Measurements from ENCODE around the gene RYR1. TPM values are rescaled to one million over a fixed set of nuclear protein-coding genes. Genes with fewer than 3 reads are reported as not detected.

The RYR1 gene
- total and polyA plus RNA-seq, 10 of the 15 experiments (the other 5 are each of a cell fraction or from before 2014, with no cell fraction given) = under 0.01 to 0.32 (median 0.07) TPM; not detected in 1

GRCh38 chr19:38455031-38455430 lies 21.5 kb downstream of the RYR1 start:
- ChIA-PET CTCF (no interaction called here), RAD21 (ENCODE audit: unreplicated experiment) (no interaction called here), SMC1A (ENCODE audit: uncharacterized antibody, unreplicated experiment) (no interaction called here), POLR2A (no interaction called here)
- FAIRE-seq = no peak
- H3K4me1 ChIP-seq (ENCODE audit: control insufficient read depth, insufficient read depth, low read length) = no peaks in the 10 kb centered on the region
- no peak for TF ChIP-seq BACH1 (IDR thresholded peaks at IDR 0.05; ENCODE audit: borderline replicate concordance)
- TF ChIP-seq, protein P1, sequence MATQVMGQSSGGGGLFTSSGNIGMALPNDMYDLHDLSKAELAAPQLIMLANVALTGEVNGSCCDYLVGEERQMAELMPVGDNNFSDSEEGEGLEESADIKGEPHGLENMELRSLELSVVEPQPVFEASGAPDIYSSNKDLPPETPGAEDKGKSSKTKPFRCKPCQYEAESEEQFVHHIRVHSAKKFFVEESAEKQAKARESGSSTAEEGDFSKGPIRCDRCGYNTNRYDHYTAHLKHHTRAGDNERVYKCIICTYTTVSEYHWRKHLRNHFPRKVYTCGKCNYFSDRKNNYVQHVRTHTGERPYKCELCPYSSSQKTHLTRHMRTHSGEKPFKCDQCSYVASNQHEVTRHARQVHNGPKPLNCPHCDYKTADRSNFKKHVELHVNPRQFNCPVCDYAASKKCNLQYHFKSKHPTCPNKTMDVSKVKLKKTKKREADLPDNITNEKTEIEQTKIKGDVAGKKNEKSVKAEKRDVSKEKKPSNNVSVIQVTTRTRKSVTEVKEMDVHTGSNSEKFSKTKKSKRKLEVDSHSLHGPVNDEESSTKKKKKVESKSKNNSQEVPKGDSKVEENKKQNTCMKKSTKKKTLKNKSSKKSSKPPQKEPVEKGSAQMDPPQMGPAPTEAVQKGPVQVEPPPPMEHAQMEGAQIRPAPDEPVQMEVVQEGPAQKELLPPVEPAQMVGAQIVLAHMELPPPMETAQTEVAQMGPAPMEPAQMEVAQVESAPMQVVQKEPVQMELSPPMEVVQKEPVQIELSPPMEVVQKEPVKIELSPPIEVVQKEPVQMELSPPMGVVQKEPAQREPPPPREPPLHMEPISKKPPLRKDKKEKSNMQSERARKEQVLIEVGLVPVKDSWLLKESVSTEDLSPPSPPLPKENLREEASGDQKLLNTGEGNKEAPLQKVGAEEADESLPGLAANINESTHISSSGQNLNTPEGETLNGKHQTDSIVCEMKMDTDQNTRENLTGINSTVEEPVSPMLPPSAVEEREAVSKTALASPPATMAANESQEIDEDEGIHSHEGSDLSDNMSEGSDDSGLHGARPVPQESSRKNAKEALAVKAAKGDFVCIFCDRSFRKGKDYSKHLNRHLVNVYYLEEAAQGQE (IDR thresholded peaks at IDR 0.05; ENCODE audit: low read depth, low read length) = peak; percentile 89
- 69% methylated on average over 4 of the region's 4 CpGs for WGBS (ENCODE audit: insufficient coverage, insufficient replicate concordance, low lambda C conversion rate, missing lambda C conversion rate)
- no peak overlapping the region for H2AFZ ChIP-seq (ENCODE audit: control insufficient read depth, low read depth, low read length)
- no peaks in the 10 kb centered on the region for H4K20me1 ChIP-seq (ENCODE audit: control insufficient read depth, insufficient read depth)
- H3K36me3 ChIP-seq (ENCODE audit: control insufficient read depth in 2 of 2, insufficient read depth in 2 of 2, low read length in 1 of 2) = no peaks in the 10 kb centered on the region
- in situ Hi-C loops (cut with MboI) = no loop called here
- intact Hi-C loops (cut with micrococcal nuclease; ENCODE audit: unreplicated experiment) = no loop called here
- no peak for ATAC-seq
- no peaks in the 10 kb centered on the region for H3K9me3 ChIP-seq (replicated peaks; ENCODE audit: control insufficient read depth, insufficient read depth, low read length)
- H3K4me2 ChIP-seq (ENCODE audit: control insufficient read depth, insufficient read depth) = no peak overlapping the region
- DNase-seq (ENCODE audit: low read depth, low spot score) = no peak
- no TSS peak for BruUV-seq (replicated peaks)
- no peaks in the 10 kb centered on the region for H3K27me3 ChIP-seq (replicated peaks in 1 of 2; ENCODE audit: control insufficient read depth in 2 of 2, insufficient read depth in 2 of 2, low read length in 1 of 2)
- H3K27ac ChIP-seq (ENCODE audit: control insufficient read depth, insufficient read depth) = no peak overlapping the region
- H3K9ac ChIP-seq (ENCODE audit: control insufficient read depth, insufficient read depth, low read length) = no peak overlapping the region
- H3K4me3 ChIP-seq = no peak overlapping the region
- H3K79me2 ChIP-seq (ENCODE audit: control insufficient read depth, insufficient read depth, low read length) = no peaks in the 10 kb centered on the region

GRCh38 chr19:38457202-38457601 lies 23.7 kb downstream of the RYR1 start:
- no TSS peak for BruUV-seq (replicated peaks)
- intact Hi-C loops (cut with micrococcal nuclease; ENCODE audit: unreplicated experiment) = no loop called here
- no peak overlapping the region for H3K27ac ChIP-seq (ENCODE audit: control insufficient read depth, insufficient read depth)
- no peaks in the 10 kb centered on the region for H3K4me1 ChIP-seq (ENCODE audit: control insufficient read depth, insufficient read depth, low read length)
- no peaks in the 10 kb centered on the region for H3K36me3 ChIP-seq (ENCODE audit: control insufficient read depth in 2 of 2, insufficient read depth in 2 of 2, low read length in 1 of 2)
- H3K9me3 ChIP-seq (replicated peaks; ENCODE audit: control insufficient read depth, insufficient read depth, low read length) = no peaks in the 10 kb centered on the region
- H3K4me2 ChIP-seq (ENCODE audit: control insufficient read depth, insufficient read depth) = no peak overlapping the region
- WGBS (ENCODE audit: insufficient coverage, insufficient replicate concordance, low lambda C conversion rate, missing lambda C conversion rate) = 36% methylated on average over 5 of the region's 5 CpGs
- no peak overlapping the region for H2AFZ ChIP-seq (ENCODE audit: control insufficient read depth, low read depth, low read length)
- no peak overlapping the region for H3K4me3 ChIP-seq
- H4K20me1 ChIP-seq (ENCODE audit: control insufficient read depth, insufficient read depth) = no peaks in the 10 kb centered on the region
- POLR2A ChIA-PET = no interaction called here
- no peaks in the 10 kb centered on the region for H3K27me3 ChIP-seq (replicated peaks in 1 of 2; ENCODE audit: control insufficient read depth in 2 of 2, insufficient read depth in 2 of 2, low read length in 1 of 2)
- in situ Hi-C loops (cut with MboI) = no loop called here
- ATAC-seq = no peak
- no peak for FAIRE-seq
- H3K9ac ChIP-seq (ENCODE audit: control insufficient read depth, insufficient read depth, low read length) = no peak overlapping the region
- no peak for DNase-seq (ENCODE audit: low read depth, low spot score)
- CTCF ChIA-PET = no interaction called here
- RAD21 ChIA-PET (ENCODE audit: unreplicated experiment) = no interaction called here
- SMC1A ChIA-PET (ENCODE audit: uncharacterized antibody, unreplicated experiment) = no interaction called here
- no peaks in the 10 kb centered on the region for H3K79me2 ChIP-seq (ENCODE audit: control insufficient read depth, insufficient read depth, low read length)
- TF ChIP-seq ZBED1 (IDR thresholded peaks at IDR 0.05; ENCODE audit: borderline replicate concordance) (no peak), TCF12 (IDR thresholded peaks at IDR 0.05; ENCODE audit: low read depth, low read length) (no peak), ESRRA (IDR thresholded peaks at IDR 0.05; ENCODE audit: low read length) (no peak), EGR1 (IDR thresholded peaks at IDR 0.05; ENCODE audit: borderline replicate concordance in 1 of 2, low read depth in 2 of 2, low read length in 2 of 2) (no peak), HDAC6 (IDR thresholded peaks at IDR 0.05; ENCODE audit: unreplicated experiment) (no peak), SP1 (IDR thresholded peaks at IDR 0.05; ENCODE audit: low read depth, low read length) (no peak), BCLAF1 (IDR thresholded peaks at IDR 0.05) (no peak), CBX3 (IDR thresholded peaks at IDR 0.05; ENCODE audit: borderline replicate concordance, low read depth) (no peak), TCF3 (IDR thresholded peaks at IDR 0.05; ENCODE audit: borderline replicate concordance, insufficient read depth, low read depth, low read length) (no peak), EED (IDR thresholded peaks at IDR 0.05; ENCODE audit: low read depth) (no peak), CBFB (IDR thresholded peaks at IDR 0.05; ENCODE audit: low read depth) (no peak), ZZZ3 (IDR thresholded peaks at IDR 0.05; ENCODE audit: control insufficient read depth, insufficient read length, low read depth) (no peak)
